ENCODE results near the gene SHOC2. TPM values are rescaled to one million over a fixed set of nuclear protein-coding genes. Genes with fewer than 3 reads are reported as not detected.

The SHOC2 gene
- total RNA-seq, 1 experiment from 2014 or later = 23.7 TPM

DNA sequence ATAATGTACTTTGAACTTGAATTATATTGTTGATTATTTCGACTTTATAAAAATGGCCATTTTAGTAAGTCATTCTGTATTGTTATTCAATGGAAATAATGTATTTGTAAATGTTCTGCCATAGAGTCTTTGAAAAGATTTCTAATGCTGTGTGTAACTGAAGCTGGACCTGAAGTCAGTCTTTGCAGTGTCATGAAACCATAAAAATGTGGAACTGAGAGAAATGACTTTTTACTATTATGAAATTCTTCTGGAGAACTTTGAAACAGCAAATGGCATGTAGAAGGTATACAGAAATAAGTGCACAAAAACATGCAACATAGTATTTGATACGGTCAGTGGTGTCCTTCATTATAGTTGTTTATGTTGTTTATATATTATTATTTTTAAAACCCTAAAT is 97.7 kb downstream of the SHOC2 start:
- Mint-ChIP-seq H3K27ac (no peak overlapping the region), H3K4me1 (no peaks in the 10 kb centered on the region), H3K9me3 (peaks cover 0 to 5% of the 10 kb centered on the region in 2 experiments; a peak in 1 of 5 replicates), H3K36me3 (ENCODE audit: insufficient read depth in 1 of 3, low read depth in 3 of 3) (peaks cover 3 to 19% (median 19%) of the 10 kb centered on the region in 3 experiments; a peak in 6 of 7 replicates), H3K27me3 (ENCODE audit: low read depth) (no peaks in the 10 kb centered on the region), H3K4me3 (no peak overlapping the region)
- Histone ChIP-seq H2BK12ac (ENCODE audit: insufficient read length, low read depth, low read length) (no peak overlapping the region), H4K20me1 (ENCODE audit: control insufficient read depth, insufficient read depth, insufficient read length) (no peaks in the 10 kb centered on the region), H3K23me2 (ENCODE audit: insufficient read length, low read depth, low read length, poor library complexity, severe bottlenecking) (no peaks in the 10 kb centered on the region), H2BK120ac (ENCODE audit: low read depth, low read length, poor library complexity, severe bottlenecking) (no peak overlapping the region), H4K8ac (replicated peaks; ENCODE audit: insufficient read length, low read depth, low read length) (no peak overlapping the region), H3K4me2 (ENCODE audit: insufficient read depth, insufficient read length, low read length) (no peak overlapping the region), H2AK5ac (ENCODE audit: insufficient read length, low read length) (no peak overlapping the region), H3T11ph (ENCODE audit: low read length) (no peak overlapping the region), H3K14ac (ENCODE audit: insufficient read depth, low read length) (no peak overlapping the region), H2AFZ (ENCODE audit: low read length) (no peak overlapping the region), H3K79me2 (ENCODE audit: insufficient read depth, low read length) (no peaks in the 10 kb centered on the region), H4K5ac (ENCODE audit: insufficient read length, low read depth, low read length) (no peak overlapping the region), H3K4me1 (ENCODE audit: insufficient read depth, low read length) (no peaks in the 10 kb centered on the region), H2BK15ac (ENCODE audit: low read depth, low read length) (no peak overlapping the region), H4K91ac (ENCODE audit: insufficient read length, low read depth, low read length) (no peak overlapping the region), H3K4ac (ENCODE audit: low read depth, low read length) (no peak overlapping the region), H2BK5ac (ENCODE audit: insufficient read length, low read length) (no peak overlapping the region), H3K27ac (ENCODE audit: insufficient read length, low read depth, low read length) (no peak overlapping the region), H3K56ac (ENCODE audit: insufficient read length, low read depth, low read length) (no peak overlapping the region), H2BK20ac (ENCODE audit: low read depth, low read length, poor library complexity, severe bottlenecking) (no peak overlapping the region), H3K27me3 (ENCODE audit: insufficient read depth, low read length) (no peaks in the 10 kb centered on the region), H3K9me3 (ENCODE audit: control insufficient read depth, low read depth, low read length) (no peaks in the 10 kb centered on the region), H3K18ac (ENCODE audit: insufficient read length, low read depth, low read length) (no peak overlapping the region), H3K9ac (ENCODE audit: extremely low read depth, insufficient read length, low read length) (no peak overlapping the region), H3K23ac (ENCODE audit: insufficient read length, low read depth, low read length) (no peak overlapping the region), H3K79me1 (ENCODE audit: insufficient read depth, low read depth, low read length, poor library complexity, severe bottlenecking) (no peaks in the 10 kb centered on the region)
- no peak for DNase-seq
- TF ChIP-seq, protein P1, sequence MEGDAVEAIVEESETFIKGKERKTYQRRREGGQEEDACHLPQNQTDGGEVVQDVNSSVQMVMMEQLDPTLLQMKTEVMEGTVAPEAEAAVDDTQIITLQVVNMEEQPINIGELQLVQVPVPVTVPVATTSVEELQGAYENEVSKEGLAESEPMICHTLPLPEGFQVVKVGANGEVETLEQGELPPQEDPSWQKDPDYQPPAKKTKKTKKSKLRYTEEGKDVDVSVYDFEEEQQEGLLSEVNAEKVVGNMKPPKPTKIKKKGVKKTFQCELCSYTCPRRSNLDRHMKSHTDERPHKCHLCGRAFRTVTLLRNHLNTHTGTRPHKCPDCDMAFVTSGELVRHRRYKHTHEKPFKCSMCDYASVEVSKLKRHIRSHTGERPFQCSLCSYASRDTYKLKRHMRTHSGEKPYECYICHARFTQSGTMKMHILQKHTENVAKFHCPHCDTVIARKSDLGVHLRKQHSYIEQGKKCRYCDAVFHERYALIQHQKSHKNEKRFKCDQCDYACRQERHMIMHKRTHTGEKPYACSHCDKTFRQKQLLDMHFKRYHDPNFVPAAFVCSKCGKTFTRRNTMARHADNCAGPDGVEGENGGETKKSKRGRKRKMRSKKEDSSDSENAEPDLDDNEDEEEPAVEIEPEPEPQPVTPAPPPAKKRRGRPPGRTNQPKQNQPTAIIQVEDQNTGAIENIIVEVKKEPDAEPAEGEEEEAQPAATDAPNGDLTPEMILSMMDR (conservative IDR thresholded peaks at IDR 0.05) = no peak
- no CpG with 5 or more reads among the region's 2 CpGs for WGBS (ENCODE audit: extremely low coverage, insufficient read length, low lambda C conversion rate)
